Uterus (tissue), 2 donors: Measurements from ENCODE around the gene B4GALNT2.

Experiments
- CTCF ChIP-seq, 4 experiments: fragments of 200-600 bp in 2 of 4; fragments of 450-650 bp in 2 of 4; sonication (generic) in 2 of 4; IDR thresholded peaks; one replicate each; pipeline ENCODE4 v1.5.1; 2016 to 2019; ENCODE audit warnings: antibody characterized with exemption in 4 of 4, mild to moderate bottlenecking in 2 of 4, moderate library complexity in 1 of 4
- POLR2A ChIP-seq, 2 donors: fragments of 450-650 bp; IDR thresholded peaks; one replicate each; pipeline ENCODE4 v1.6.1; 2016; ENCODE audit warnings: antibody characterized with exemption in 2 of 2, mild to moderate bottlenecking in 1 of 2, moderate library complexity in 1 of 2

GRCh38 chr17:49200423-49201083 lies 68.0 kb downstream of the B4GALNT2 start:
- no peak for TF ChIP-seq CTCF (IDR thresholded peaks at IDR 0.05)
- no peak for TF ChIP-seq POLR2A (IDR thresholded peaks at IDR 0.05)
